Fibroblast of peridontal ligament (primary cell): Measurements from ENCODE around the gene CEP83.

ENCODE experiments used
- DNase-seq: peaks from one replicate; pipeline ENCODE4 v3.0.0-alpha.2; 2010; ENCODE audit errors: extremely low read depth

Gene CEP83

DNA sequence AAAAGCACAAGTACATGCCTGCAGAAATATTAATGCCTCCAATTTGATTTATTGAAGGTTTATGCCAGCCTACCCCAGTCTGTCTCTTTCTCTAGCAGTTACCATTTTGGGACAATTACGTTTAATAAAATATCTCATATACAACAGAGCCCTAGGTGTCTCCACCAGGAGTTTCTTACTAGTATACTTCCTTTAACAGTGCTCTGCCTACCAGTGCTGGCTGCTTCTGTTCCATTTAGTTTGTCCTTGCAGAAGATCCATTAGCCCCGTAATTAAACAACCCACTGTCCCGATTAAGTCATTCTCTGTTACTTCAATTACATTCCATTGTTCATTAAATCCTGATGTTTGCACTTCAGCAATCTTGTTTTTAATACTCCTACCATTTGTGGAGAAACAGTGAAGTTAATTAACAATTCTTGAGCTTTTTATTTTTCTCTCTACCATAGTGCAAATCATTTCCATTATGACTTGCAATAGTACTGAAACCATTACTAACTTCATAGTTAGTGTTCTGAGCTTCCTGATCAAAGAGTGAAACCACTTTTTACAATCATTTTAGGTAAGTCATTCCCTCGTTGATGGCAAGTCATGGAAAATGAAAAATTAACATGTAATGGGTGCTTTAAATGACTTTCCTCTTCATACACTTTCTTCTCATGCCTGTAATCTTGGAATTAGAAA lies 190.2 kb downstream of the CEP83 start:
- DNase-seq, result no peak

DNA sequence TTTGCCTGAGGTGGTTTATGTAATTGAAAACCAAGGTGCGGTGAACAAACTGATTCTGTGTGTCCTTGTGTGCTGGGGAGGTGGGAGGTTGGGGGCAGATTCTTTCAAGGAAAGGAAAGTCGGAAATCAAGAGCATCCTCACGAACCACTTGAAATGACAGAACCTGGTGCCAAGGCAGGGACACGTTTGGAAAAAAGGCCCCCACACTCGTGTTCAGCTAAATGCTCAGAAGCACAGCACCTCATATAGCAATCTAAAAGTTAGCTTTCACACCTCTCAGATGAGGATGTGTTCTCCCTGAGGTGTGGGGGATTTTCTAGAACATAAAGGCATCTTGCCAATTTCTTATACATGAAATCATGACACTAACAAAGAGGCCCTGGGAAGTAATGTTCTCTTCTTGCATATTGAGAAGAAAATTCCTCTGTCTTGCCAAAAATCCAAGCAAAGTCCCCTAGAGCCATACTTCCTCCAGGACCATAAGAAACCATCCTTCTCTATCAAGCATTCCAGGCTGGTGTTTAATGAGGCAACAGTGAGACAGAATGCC lies 191.7 kb downstream of the CEP83 start:
- peak; percentile 38 for DNase-seq

DNA sequence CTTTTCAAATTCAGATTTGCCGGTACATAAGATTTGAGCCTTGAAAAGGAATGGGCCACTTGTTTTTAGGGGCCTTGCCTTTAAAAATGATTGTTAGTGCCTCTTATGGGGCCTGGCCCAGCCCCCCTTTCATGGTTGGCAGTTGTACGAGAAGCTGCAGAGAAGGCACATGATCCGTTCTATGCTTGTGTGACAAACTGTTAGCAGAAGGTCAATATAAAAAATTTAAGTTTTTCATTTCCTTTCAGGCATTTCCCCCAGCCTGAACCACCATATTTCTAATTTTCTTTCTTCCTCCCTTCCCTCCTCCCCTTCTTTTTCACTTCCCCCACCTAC lies 192.2 kb downstream of the CEP83 start:
- no peak for DNase-seq

DNA sequence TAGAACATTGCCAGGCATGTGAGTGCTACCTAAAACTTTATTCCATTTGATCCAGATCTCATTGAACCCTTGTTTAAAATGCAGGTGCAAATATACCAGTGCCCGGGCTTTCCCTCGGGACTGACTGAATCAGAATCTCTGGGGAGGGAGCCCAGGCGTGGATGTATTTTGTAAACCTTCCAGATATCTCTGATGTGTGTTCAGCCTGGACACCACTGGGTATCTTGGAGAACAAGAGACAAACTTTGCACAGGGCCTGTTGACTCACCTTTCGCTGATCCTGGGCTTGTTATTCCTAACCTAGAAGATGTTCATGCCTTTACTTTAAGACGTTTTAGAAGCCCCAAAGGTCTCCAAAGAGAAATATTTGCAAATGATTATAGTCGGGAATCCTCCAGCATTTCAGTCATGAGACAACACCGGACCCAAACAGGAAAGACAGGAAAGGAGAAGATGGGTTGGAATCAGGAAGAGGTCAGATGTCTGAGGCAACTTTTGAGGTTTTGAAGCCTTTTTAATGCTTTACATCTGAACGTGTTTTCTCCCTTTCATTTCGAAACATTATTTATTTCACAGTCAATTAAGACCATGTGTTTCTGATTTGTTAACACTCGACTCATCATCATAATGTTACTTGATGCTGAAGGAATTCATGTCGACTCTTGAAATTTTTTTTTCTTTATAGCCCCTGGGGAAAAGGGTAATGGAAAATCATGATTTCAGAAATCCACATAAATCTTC lies 192.7 kb downstream of the CEP83 start:
- peak; percentile 98 for DNase-seq

DNA sequence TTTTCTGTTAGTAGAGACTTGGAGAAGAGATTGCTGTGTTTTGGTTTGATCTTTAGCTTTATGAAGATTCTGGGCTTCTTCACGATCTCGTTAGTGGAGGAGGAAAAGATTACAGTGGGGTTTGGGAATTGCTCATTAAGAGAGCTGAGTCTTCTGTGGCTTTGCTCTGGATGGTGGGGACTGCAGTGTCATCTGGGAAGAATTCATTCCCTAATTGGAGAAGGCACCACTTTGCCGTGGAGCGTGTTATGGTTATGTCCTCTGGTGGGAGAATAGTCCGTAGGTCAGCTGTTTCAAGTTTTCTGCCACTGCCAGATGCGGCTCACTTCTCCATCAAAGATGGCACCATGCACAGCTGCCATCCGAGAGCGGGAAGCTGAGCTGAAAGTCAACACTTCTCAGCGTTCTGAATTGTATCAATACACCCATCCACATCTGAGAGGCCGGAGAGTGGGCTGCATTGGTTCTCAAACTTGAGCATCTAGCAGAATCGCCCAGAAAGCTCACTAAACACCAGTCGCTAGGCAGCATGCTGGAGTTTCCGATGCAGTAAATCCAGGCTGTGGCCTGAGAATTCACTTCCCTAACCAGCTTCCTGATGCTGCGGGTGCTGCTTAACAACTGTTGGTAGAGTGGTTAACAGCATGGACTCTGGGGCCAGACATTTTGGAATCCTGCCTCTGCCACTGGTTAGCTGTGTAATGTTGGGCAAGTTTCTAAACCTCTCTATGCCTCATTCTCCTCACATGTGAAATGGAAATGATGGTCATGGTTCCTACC lies 193.5 kb downstream of the CEP83 start:
- peak; percentile 26 for DNase-seq

DNA sequence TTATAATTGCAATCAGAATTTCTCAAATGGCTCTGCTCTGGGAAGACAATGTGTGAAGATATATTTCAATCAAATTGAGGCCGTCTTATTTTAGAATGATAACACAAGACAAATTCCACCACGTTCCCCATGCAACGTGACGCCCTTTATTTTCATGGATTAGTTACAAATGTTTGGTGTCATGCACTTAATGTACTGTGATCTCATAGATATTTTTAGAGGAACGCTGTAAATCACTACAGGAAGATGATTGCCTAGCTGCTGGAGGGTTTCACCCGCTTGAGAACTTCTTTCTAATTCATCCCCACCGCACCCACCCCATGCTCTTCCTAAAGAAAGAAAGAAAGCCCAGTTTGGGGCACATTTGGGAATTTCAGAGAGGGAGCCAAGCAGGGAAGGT lies 194.1 kb downstream of the CEP83 start:
- peak; percentile 24 for DNase-seq

DNA sequence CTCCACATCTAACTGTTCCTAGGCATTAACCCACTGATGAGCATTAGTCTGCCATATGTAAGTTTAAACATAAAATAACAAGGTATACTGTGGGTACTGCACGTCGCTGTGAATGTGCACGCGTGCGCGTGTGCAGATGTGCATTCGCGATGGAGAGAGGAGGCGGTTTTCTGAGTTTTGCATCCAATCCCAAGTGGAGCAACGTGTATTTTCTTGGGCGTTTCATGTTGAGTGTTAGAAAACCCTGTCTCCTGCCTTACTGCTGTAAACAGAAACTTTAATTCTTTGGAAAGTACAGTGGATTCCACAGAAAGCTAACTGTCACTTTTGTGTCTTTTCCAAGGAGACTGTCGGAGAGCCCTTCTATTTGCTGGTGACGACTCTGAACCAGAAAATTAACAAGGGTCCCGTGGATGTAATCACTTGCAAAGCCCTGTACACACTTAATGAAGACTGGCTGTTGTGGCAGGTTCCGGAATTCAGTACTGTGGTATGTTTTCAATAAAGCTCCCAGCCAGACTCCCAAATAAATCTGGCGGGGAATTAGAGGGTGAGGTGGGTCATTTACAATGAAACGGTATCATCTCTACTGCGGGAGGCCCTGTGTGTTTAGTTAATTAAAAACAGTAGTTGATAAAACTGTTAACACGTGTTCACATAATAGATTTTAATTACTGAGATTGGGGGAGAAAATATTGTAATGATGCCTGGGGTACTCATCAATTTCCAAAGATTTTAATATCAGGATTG lies 194.8 kb downstream of the CEP83 start:
- DNase-seq, result no peak

DNA sequence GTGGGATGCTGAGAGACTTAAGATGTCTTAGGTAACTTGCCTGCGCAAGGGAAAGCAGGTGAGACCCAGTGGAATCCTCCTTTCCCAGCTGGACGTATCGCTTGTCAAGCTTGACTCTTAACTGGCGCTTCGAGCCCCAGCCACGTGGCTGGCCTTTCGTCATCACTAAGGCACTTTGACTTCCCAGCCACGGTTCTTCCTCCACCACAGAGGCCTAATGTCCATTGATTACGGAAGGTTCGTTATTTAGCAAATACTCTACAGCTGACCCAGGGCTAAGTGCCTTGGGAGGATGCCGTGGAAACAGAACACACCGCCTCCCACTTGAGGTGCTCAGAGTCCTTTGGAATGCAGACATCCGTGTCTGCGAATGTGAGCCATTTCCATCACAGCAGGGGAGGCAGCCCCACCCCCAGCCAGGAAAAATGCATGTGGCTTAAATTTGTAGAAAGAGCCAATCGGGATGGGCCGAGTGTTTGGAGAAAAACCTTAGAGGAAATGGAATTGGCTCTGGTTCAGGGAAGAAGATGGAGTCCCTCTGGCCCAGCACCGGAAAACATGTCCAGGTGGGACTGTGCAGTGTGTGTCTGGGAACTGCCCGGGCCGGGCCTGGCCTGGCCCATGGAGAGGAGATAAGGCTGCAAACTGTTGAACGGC lies 195.6 kb downstream of the CEP83 start:
- DNase-seq, result no peak

DNA sequence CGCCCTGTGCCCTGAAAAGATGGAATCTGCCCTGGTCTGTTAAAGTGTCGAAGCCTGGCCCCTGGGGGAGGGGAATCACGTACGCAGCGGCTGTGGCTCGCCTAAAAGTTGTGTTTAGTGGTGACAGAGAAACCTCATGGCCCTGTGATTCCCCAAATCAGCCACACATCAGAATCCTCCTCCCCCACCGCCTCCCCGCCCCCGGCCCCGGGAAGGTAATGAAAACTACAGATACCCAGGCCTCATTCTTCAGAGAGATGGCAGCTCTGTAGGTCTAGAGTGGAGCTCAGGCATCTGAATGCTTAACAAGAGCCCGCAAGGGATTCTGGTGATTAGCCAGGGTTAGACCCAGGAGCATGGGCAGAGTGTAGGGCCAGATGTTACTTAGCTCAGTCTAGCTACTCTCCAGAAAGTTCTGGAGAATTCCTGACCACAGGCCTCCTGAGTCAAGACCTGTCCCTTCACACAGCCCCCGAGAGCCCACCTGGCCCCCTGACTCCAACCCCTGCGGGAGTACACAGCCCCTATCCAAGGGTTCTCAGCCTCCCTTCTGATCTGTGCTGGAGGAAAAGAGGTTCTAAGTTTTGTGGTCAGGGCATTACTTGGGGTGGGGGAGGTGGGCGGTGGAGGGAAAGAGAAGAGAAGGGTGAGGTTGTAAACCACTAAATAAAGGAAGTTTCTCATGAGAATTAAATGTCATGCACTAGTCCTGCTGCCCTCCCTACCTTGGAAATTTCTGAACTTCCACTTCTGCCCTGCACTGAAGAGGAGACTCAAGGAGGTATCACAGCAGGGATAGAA lies 196.5 kb downstream of the CEP83 start:
- DNase-seq, result peak; percentile 5

DNA sequence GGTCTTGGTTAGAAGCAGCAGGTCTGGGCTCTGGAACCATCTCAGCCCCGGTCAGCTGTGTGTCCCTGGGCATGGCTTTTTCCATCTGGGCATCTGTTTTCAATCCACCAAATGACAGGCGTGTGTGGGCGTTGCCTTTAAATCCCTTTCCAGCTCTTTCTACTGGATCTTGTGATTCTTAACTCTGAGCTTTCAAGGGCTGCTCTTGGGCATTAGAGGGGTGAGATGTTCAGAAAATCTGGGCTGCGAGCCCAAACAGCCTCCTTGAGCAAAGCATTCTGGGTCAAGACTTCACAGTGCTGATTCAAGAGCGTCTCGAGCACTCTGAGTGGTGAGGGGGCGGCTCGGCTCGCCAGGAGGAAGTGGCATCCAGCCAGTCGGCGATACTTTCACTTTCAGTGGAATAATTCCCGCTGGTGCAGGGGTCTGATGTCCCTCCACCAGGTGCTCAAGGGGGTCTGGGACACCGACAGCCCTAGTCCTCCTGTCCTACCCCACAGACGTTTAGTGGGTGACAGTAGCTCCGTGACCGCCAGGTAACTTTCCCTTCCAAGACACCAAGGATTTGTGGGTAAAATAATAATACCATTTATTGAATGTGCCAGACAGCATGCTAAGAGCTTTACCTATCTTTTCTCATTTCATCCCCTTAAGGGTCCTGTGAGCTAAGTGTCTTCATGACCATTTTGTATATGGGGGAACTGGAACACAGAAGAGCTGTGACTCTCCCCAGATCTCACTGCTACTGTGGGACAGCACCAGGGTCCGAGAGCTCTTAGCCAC lies 197.2 kb downstream of the CEP83 start:
- DNase-seq, result peak; percentile 99

DNA sequence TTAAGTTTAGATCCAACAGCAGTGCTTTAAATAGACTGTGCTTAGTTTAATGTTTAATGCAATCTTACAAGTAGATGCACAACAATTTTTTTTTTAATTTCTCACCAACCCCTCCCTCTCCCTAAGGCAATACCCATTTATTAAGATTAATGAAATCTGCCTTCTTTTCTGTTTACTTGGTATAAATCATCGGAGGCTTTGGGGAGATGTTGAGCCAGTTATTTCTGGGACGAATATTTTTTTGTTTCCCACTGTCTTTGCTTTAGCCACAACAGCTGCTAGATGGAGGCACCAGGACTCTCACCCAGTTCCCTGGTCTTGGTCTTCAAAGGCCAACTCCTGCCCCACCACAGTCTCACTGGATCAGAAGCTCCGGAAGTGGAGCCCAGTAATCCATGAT lies 197.9 kb downstream of the CEP83 start:
- no peak for DNase-seq

DNA sequence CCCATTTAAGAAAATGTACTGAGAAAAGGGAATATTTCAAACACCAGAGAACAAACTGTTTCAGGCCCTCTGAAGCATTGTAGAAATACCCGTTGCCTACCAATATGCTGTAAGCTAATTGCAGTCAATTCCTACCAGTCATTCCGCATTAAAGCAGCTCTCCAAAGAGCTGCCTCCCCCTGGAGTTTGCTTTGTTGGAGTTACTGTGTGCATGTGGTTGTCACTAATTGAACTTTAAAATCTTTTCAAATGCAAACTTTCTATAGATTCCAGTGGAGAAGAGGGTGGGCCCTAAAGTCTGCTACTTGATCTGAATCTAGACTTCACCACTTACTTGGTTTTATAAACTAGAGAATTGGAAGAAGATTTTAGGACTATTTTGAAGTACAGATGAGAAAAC lies 198.5 kb downstream of the CEP83 start:
- DNase-seq, result no peak

DNA sequence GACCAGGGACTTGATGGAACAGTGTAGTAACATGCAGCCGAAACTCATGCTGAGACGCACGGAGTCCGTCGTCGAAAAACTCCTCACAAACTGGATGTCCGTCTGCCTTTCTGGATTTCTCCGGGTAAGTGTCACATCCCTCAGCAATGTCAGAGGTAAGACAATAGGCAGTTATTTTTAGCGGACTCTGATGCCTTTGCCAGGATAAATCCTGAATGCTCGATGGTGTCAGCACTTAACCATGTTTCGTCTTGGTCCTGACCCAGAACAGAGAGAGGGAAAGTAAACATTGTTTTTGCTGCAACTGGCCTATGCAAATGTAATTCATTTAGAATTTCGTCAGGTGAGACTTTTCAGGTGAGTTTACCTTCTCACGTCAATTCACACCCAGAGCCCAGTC lies 198.9 kb downstream of the CEP83 start:
- DNase-seq, result no peak

DNA sequence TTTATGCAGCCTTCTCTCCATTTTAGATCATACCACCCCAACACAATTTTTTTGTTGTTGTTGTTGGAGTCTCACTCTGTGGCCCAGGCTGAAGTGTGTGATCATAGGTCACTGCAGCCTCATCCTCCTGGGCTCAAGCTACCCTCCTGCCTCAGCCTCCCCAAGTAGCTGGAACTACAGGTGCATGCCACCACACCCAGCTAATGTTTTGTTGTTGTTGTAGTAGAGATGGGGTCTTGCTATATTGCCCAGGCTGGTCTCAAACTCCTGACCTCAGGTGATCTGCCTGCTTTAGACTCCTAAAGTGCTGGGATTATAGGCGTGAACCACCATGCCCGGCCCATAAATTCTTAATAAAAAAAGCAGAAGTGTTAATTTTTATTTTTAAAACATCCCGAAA lies 199.7 kb downstream of the CEP83 start:
- DNase-seq, result no peak

DNA sequence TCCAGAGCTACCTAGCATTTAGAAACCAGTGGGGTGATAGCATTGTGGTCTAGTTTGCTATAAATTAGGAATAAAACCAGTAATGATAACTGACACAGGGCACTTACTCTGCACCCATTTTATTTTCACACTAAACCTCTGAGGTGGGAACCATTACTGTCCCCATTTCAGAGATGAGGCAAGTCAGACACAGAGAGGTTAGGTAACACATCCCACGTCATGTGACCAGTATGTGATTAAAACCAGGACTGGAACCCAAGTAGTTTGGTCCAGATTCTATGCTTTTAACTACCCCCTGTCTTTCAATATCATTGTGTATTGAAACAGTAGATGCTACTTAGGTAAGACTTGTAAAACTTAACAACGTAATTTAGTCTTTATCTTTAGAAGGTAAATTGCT lies 201.1 kb downstream of the CEP83 start:
- DNase-seq, result no peak
